ENCODE results near the gene FBXO33.

FBXO33 gene

DNA sequence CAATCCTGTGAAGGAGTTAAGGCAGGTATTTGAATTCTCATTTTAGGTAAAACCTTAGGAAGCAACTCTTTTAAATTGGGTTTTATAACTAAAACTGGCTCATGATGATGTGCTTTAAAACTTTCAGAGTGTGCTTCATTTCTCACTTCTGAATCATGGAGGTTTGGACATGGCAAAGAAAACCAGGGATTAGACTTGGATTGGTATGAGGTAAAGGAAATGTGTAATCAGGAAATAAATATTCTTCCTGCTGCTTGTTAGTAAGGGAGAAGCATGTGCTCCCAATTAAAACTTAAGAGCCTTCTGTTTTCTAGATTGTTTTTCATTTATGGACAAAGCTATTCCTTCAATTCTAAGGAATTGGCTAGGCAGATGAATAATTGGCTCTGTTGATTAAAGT, 57.4 kb downstream of the FBXO33 start:
- no peak for TF ChIP-seq TEAD4 (IDR thresholded peaks at IDR 0.05)
- no peak for TF ChIP-seq YY1 (IDR thresholded peaks at IDR 0.05; ENCODE audit: low read depth)
- TF ChIP-seq RAD21 (IDR thresholded peaks at IDR 0.05; ENCODE audit: low read depth) = no peak
- no peak for TF ChIP-seq EGR1 (IDR thresholded peaks at IDR 0.05)
- TF ChIP-seq EP300 (IDR thresholded peaks at IDR 0.05; ENCODE audit: borderline replicate concordance) = no peak
- TF ChIP-seq, protein P1, sequence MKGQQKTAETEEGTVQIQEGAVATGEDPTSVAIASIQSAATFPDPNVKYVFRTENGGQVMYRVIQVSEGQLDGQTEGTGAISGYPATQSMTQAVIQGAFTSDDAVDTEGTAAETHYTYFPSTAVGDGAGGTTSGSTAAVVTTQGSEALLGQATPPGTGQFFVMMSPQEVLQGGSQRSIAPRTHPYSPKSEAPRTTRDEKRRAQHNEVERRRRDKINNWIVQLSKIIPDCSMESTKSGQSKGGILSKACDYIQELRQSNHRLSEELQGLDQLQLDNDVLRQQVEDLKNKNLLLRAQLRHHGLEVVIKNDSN (IDR thresholded peaks at IDR 0.05) = no peak
- TF ChIP-seq, protein P2, sequence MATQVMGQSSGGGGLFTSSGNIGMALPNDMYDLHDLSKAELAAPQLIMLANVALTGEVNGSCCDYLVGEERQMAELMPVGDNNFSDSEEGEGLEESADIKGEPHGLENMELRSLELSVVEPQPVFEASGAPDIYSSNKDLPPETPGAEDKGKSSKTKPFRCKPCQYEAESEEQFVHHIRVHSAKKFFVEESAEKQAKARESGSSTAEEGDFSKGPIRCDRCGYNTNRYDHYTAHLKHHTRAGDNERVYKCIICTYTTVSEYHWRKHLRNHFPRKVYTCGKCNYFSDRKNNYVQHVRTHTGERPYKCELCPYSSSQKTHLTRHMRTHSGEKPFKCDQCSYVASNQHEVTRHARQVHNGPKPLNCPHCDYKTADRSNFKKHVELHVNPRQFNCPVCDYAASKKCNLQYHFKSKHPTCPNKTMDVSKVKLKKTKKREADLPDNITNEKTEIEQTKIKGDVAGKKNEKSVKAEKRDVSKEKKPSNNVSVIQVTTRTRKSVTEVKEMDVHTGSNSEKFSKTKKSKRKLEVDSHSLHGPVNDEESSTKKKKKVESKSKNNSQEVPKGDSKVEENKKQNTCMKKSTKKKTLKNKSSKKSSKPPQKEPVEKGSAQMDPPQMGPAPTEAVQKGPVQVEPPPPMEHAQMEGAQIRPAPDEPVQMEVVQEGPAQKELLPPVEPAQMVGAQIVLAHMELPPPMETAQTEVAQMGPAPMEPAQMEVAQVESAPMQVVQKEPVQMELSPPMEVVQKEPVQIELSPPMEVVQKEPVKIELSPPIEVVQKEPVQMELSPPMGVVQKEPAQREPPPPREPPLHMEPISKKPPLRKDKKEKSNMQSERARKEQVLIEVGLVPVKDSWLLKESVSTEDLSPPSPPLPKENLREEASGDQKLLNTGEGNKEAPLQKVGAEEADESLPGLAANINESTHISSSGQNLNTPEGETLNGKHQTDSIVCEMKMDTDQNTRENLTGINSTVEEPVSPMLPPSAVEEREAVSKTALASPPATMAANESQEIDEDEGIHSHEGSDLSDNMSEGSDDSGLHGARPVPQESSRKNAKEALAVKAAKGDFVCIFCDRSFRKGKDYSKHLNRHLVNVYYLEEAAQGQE (IDR thresholded peaks at IDR 0.05; ENCODE audit: low read depth) = no peak
- no peak for TF ChIP-seq CREB1 (IDR thresholded peaks at IDR 0.05; ENCODE audit: low read depth)
- TF ChIP-seq NFIC (IDR thresholded peaks at IDR 0.05) = no peak
- TF ChIP-seq, protein P3, sequence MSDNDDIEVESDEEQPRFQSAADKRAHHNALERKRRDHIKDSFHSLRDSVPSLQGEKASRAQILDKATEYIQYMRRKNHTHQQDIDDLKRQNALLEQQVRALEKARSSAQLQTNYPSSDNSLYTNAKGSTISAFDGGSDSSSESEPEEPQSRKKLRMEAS (IDR thresholded peaks at IDR 0.05) = no peak

GRCh38 chr14:39372656-39373055, 59.6 kb downstream of the FBXO33 start:
- TF ChIP-seq NFIC (IDR thresholded peaks at IDR 0.05) (no peak), FOXM1 (IDR thresholded peaks at IDR 0.05; ENCODE audit: borderline replicate concordance, low read depth) (no peak), TEAD4 (IDR thresholded peaks at IDR 0.05) (no peak), CEBPB (IDR thresholded peaks at IDR 0.05) (no peak), TAF1 (IDR thresholded peaks at IDR 0.05; ENCODE audit: low read depth) (no peak), YY1 (IDR thresholded peaks at IDR 0.05; ENCODE audit: low read depth) (no peak), CREB1 (IDR thresholded peaks at IDR 0.05; ENCODE audit: low read depth) (no peak), ZBTB7A (IDR thresholded peaks at IDR 0.05; ENCODE audit: low read depth) (no peak), TCF12 (IDR thresholded peaks at IDR 0.05; ENCODE audit: low read depth) (no peak), EP300 (IDR thresholded peaks at IDR 0.05; ENCODE audit: borderline replicate concordance) (no peak), EGR1 (IDR thresholded peaks at IDR 0.05) (no peak), RAD21 (IDR thresholded peaks at IDR 0.05; ENCODE audit: low read depth) (no peak)
- TF ChIP-seq, protein P1 (IDR thresholded peaks at IDR 0.05) = no peak
- TF ChIP-seq, protein P2 (IDR thresholded peaks at IDR 0.05; ENCODE audit: low read depth) = no peak
- TF ChIP-seq, protein P3 (IDR thresholded peaks at IDR 0.05) = no peak

- TF ChIP-seq CREB1 (IDR thresholded peaks at IDR 0.05; ENCODE audit: low read depth) = no peak
- TF ChIP-seq NFIC (IDR thresholded peaks at IDR 0.05) = no peak
- TF ChIP-seq YY1 (IDR thresholded peaks at IDR 0.05; ENCODE audit: low read depth) = no peak
- TF ChIP-seq ZBTB7A (IDR thresholded peaks at IDR 0.05; ENCODE audit: low read depth) = no peak
- TF ChIP-seq TAF1 (IDR thresholded peaks at IDR 0.05; ENCODE audit: low read depth) = no peak
- TF ChIP-seq, protein P2 (IDR thresholded peaks at IDR 0.05; ENCODE audit: low read depth) = no peak
These were observed 61.8 kb downstream of the FBXO33 start for GRCh38 chr14:39370415-39370814.

DNA sequence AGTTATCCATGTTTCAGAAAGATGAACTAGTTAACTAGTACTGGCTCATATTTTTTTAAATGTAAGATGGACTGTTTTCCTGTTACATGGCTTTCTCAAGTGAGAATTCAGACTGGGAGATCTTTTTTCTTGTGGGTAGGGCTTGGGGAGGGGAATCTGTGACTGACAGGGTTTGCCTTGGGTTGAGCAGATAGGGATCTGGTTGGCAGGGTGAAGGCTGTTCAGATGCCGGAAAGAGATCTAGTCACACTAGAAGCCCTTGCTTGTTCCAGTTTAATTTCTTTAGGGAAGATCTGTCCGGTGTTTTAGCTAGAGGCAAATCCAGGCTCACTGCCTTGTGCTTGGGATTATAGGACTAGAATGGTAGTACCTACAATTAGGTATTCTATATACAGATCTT, 63.2 kb downstream of the FBXO33 start:
- TF ChIP-seq TCF12 (IDR thresholded peaks at IDR 0.05; ENCODE audit: low read depth) (no peak), EGR1 (IDR thresholded peaks at IDR 0.05) (no peak), RAD21 (IDR thresholded peaks at IDR 0.05; ENCODE audit: low read depth) (no peak), CEBPB (IDR thresholded peaks at IDR 0.05) (no peak)
- TF ChIP-seq, protein P2 (IDR thresholded peaks at IDR 0.05; ENCODE audit: low read depth) = no peak
- TF ChIP-seq, protein P1 (IDR thresholded peaks at IDR 0.05) = no peak
